GM12878 (cell line): Measurements from ENCODE around the gene EID1. TPM values are rescaled to one million over a fixed set of nuclear protein-coding genes. Genes with fewer than 3 reads are reported as not detected.

Experiments
- ATAC-seq: fragments of 200-7000 bp; cut with Tn5 transposase; 3 replicates; pipeline ENCODE4 v1.9.1; 2020; ENCODE audit warnings: mild to moderate bottlenecking, moderate library complexity
- BruUV-seq: library from RNA; stranded (reverse); fragments of 400-500 nt; replicated peaks from 2 replicates; lab custom pipeline; 2021; lab: Mats Ljungman, UMichigan
- CTCF ChIA-PET: fragments of 300-600 bp; sonication (Branson Sonifier 250); formaldehyde crosslinking; extraction: SDS; loops from one replicate; lab custom pipeline; 2021; ENCODE audit warnings: inconsistent platforms; lab: Yijun Ruan, JAX
- POLR2A ChIA-PET: fragments of 350-600 bp; formaldehyde crosslinking; extraction: SDS; loops from one replicate; lab custom pipeline; 2021; ENCODE audit warnings: inconsistent platforms; lab: Charles Lee
- RAD21 ChIA-PET: fragments of 300-600 bp; sonication (Branson Sonifier 250); formaldehyde crosslinking; loops from one replicate; lab custom pipeline; 2023; ENCODE audit warnings: antibody characterized with exemption; ENCODE audit not compliant: unreplicated experiment; lab: Charles Lee
- SMC1A ChIA-PET: fragments of 300-600 bp; sonication (Branson Sonifier 250); formaldehyde crosslinking; loops from one replicate; lab custom pipeline; 2023; ENCODE audit not compliant: unreplicated experiment, uncharacterized antibody; lab: Charles Lee
- DNase-seq: peaks from one replicate; pipeline ENCODE4 v3.0.0-alpha.2; 2011; ENCODE audit warnings: low read depth, low spot score
- FAIRE-seq: peaks from 3 replicates; lab custom pipeline; 2011; peaks lifted over from hg19 to GRCh38; lab: Jason Lieb, UNC
- H2AFZ ChIP-seq: 2 replicates; pipeline ENCODE4 v1.6.0; 2011; ENCODE audit warnings: low read depth, low read length, control low read depth; ENCODE audit not compliant: control insufficient read depth
- H3K27ac ChIP-seq: 2 replicates; pipeline ENCODE4 v1.5.1; 2011; ENCODE audit warnings: control low read depth; ENCODE audit not compliant: control insufficient read depth, insufficient read depth
- H3K27me3 ChIP-seq, 2 experiments: replicated peaks in 1 of 2; 2 replicates each; pipeline versions ENCODE4 v1.6.0 to v1.6.1; 2011; ENCODE audit warnings: low read length in 1 of 2; ENCODE audit not compliant: control insufficient read depth in 2 of 2, insufficient read depth in 2 of 2
- H3K36me3 ChIP-seq, 2 experiments: 2 replicates each; pipeline ENCODE4 v1.5.1; 2011; ENCODE audit warnings: low read length in 1 of 2; ENCODE audit not compliant: control insufficient read depth in 2 of 2, insufficient read depth in 2 of 2
- H3K4me1 ChIP-seq: 2 replicates; pipeline ENCODE4 v1.6.1; 2011; ENCODE audit warnings: mild to moderate bottlenecking, low read length, moderate library complexity, mixed read lengths; ENCODE audit not compliant: control insufficient read depth, insufficient read depth
- H3K4me2 ChIP-seq: 2 replicates; pipeline ENCODE4 v1.6.0; 2011; ENCODE audit warnings: control low read depth; ENCODE audit not compliant: control insufficient read depth, insufficient read depth
- H3K4me3 ChIP-seq: fragments of 200-600 bp; sonication (generic); 2 replicates; pipeline ENCODE4 v1.5.1; 2016
- H3K79me2 ChIP-seq: 2 replicates; pipeline ENCODE4 v1.6.0; 2011; ENCODE audit warnings: low read length; ENCODE audit not compliant: control insufficient read depth, insufficient read depth
- H3K9ac ChIP-seq: 2 replicates; pipeline ENCODE4 v1.8.0; 2011; ENCODE audit warnings: low read length, control low read depth, mixed read lengths; ENCODE audit not compliant: control insufficient read depth, insufficient read depth
- H3K9me3 ChIP-seq: replicated peaks from 3 replicates; pipeline ENCODE4 v1.5.1; 2011; ENCODE audit warnings: mild to moderate bottlenecking, low read length; ENCODE audit not compliant: control insufficient read depth, insufficient read depth
- H4K20me1 ChIP-seq: 2 replicates; pipeline ENCODE4 v1.6.0; 2011; ENCODE audit not compliant: control insufficient read depth, insufficient read depth
- EED ChIP-seq: sonication (generic); IDR thresholded peaks from 2 replicates; pipeline ENCODE4 v1.6.1; 2016; ENCODE audit warnings: antibody characterized with exemption, low read depth
- IKZF2 ChIP-seq, 2 experiments: fragments of 450-650 bp; IDR thresholded peaks; 2 replicates each; pipeline ENCODE4 v1.6.1; 2017; ENCODE audit warnings: mild to moderate bottlenecking in 2 of 2, moderate library complexity in 2 of 2
- JUNB ChIP-seq: IDR thresholded peaks from 2 replicates; pipeline ENCODE4 v1.6.1; 2016; ENCODE audit warnings: antibody characterized with exemption, mild to moderate bottlenecking
- MYC ChIP-seq: IDR thresholded peaks from 2 replicates; pipeline ENCODE4 v1.6.1; 2011; ENCODE audit warnings: mild to moderate bottlenecking, low read length, moderate library complexity, inconsistent platforms; ENCODE audit not compliant: insufficient read depth, insufficient replicate concordance, insufficient read length, severe bottlenecking
- STAT3 ChIP-seq: IDR thresholded peaks from 2 replicates; pipeline ENCODE4 v1.6.1; 2011; ENCODE audit warnings: low read depth, low read length, improper control_type of control experiment
- WGBS: methylation state at CpG from one replicate; pipeline ENCODE4 v1.1.6; 2016; ENCODE audit warnings: low lambda C conversion rate; ENCODE audit not compliant: insufficient replicate concordance, insufficient coverage; ENCODE audit errors: missing lambda C conversion rate; 5-methylcytosine and 5-hydroxymethylcytosine counted together
- in situ Hi-C: fragments of 300-500 bp; cut with MboI; formaldehyde crosslinking; loops from 9 replicates; pipeline ENCODE4 v1.14.3; 2018; ENCODE audit warnings: mixed read lengths
- intact Hi-C: fragments of 100-400 bp; cut with micrococcal nuclease; formaldehyde crosslinking; loops from one replicate; pipeline ENCODE4 v1.14.2; 2022; ENCODE audit not compliant: unreplicated experiment
- polyA plus RNA-seq, 11 experiments: library from polyadenylated mRNA; depleted of rRNA in 4 of 11; unstranded in 6 of 11; stranded (reverse) in 5 of 11; fragments of >200 nt; fragmentation: Nextera tagmentation in 4 of 11; fragmentation: Illumina TruSeq in 1 of 11; extraction: Ambion mirVana in 4 of 11; extraction: Trizol in 1 of 11; gene quantifications; 1 replicate in 1 of 11; 2 replicates in 10 of 11; pipeline versions ENCODE4 v1.2.1 to v1.2.3, GENCODE V29; 2011 to 2016; ENCODE audit warnings: inconsistent platforms in 2 of 11, missing spikeins in 2 of 11, low read depth in 1 of 11
- total RNA-seq, 4 experiments: library from RNA; depleted of rRNA in 3 of 4; stranded (reverse); fragments of >200 nt in 3 of 4; fragmentation: Illumina TruSeq in 1 of 4; extraction: Trizol in 1 of 4; gene quantifications; 2 replicates each; pipeline versions ENCODE4 v1.2.1 to v1.2.3, GENCODE V29; 2013 to 2021

Gene EID1
- total and polyA plus RNA-seq, 10 of the 15 experiments (the other 5 are each of a cell fraction or from before 2014, with no cell fraction given), result 45.6 to 210 (median 124) TPM

DNA sequence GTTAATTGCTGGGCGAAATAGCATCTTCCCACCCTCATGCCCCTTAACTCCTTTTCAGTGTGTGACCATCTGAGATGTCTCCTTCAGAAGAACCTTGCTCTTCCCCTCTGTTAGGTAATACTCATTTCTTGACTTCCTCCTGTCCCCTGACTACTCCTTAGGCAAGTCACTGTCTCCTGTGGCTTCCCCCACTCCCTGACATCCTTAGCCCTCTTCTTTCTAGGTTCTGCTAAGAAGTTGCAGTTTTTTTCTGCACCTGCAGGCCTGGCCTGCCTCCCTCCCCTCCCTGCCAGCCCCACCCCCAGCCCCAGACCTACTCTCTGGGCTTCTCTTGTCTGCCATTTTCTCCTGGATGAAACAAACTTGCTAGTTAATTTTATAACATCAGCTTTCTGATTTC lies 15.2 kb upstream of the EID1 start:
- in situ Hi-C loops, result loop anchor here (5.0 to 10.0 kb wide), 3 partner anchors 560 to 1280 kb away; partner anchors contain the start of gene FGF7
- Histone ChIP-seq H3K36me3 (no peaks in the 10 kb centered on the region), H3K79me2 (no peaks in the 10 kb centered on the region), H2AFZ (peak overlapping the region; percentile 58), H4K20me1 (no peaks in the 10 kb centered on the region), H3K4me2 (no peak overlapping the region), H3K27me3 (no peaks in the 10 kb centered on the region; a peak in 1 of 4 replicates), H3K4me1 (no peaks in the 10 kb centered on the region), H3K4me3 (no peak overlapping the region), H3K27ac (no peak overlapping the region), H3K9me3 (no peaks in the 10 kb centered on the region), H3K9ac (no peak overlapping the region)
- TF ChIP-seq IKZF2 (IDR thresholded peaks at IDR 0.05) (0 out of 4 replicates have a peak, but pooled peaks of 1 of the 2 experiments have one; percentile 13), STAT3 (no peak), JUNB (0 out of 2 replicates have a peak, but pooled peaks have one; percentile 10), EED (peak; percentile 36; the same call in 1 of the 2 replicates), MYC (no peak)
- FAIRE-seq, result no peak
- CTCF ChIA-PET, result interaction anchor here (1.0 to 13.1 kb wide), 29 partner anchors 9 to 1283 kb away, joined by 3 to 134 read pairs (median 7); partner anchors contain the start of genes EID1, FGF7, SECISBP2L and SHC4
- RAD21 ChIA-PET, result interaction anchor here (1.0 to 3.5 kb wide), 12 partner anchors 15 to 1188 kb away, joined by 3 to 78 read pairs (median 14); partner anchors contain the start of genes EID1, FGF7 and SHC4
- POLR2A ChIA-PET, result no interaction called here
- no TSS peak for BruUV-seq
- 0% methylated on average over 1 of the region's 1 CpG for WGBS
- SMC1A ChIA-PET, result interaction anchor here (0.6 to 7.3 kb wide), 27 partner anchors 8 to 1140 kb away, joined by 3 to 112 read pairs (median 6); partner anchors contain the start of genes CEP152, COPS2, FGF7 and SHC4
- no peak for DNase-seq
- intact Hi-C loops, result loop anchor here (1.0 to 5.0 kb wide), 4 partner anchors 104 to 1285 kb away; partner anchors contain the start of gene SECISBP2L
- peak; percentile 66 for ATAC-seq
